Urothelium cell line (cell line): Measurements from ENCODE around the gene AFG1L.
"Not testable (repeated sequence)": the region's sequence is repeated elsewhere in the genome, so short reads cannot be mapped to it uniquely, and the experiment has no call there.

Source experiments
- DNase-seq: peaks from one replicate; pipeline ENCODE4 v3.0.0; 2011; ENCODE audit warnings: low spot score, mixed read lengths
- FAIRE-seq: peaks from 2 replicates; lab custom pipeline; 2011; peaks lifted over from hg19 to GRCh38; lab: Jason Lieb, UNC

The AFG1L gene

DNA sequence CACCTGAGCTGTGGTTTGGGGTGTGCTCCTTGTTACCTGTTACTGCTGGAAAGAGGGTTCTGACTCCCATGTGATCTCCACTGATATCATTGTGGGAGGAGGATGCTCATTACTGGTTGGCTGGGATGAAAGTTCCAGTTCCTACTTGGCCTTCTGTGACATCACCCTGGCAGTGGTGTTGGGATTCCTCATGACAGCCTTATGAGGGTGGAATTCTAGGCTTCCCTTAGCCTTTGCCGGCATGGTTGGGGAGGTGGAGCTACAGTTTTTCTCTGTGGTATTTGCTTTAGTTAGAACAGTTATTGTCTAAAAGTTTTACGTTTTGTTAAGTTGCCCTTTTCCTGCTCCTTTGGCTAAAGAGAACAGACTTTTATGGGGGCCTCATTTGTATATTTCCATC, 112.1 kb downstream of the AFG1L start:
- no peak for FAIRE-seq

DNA sequence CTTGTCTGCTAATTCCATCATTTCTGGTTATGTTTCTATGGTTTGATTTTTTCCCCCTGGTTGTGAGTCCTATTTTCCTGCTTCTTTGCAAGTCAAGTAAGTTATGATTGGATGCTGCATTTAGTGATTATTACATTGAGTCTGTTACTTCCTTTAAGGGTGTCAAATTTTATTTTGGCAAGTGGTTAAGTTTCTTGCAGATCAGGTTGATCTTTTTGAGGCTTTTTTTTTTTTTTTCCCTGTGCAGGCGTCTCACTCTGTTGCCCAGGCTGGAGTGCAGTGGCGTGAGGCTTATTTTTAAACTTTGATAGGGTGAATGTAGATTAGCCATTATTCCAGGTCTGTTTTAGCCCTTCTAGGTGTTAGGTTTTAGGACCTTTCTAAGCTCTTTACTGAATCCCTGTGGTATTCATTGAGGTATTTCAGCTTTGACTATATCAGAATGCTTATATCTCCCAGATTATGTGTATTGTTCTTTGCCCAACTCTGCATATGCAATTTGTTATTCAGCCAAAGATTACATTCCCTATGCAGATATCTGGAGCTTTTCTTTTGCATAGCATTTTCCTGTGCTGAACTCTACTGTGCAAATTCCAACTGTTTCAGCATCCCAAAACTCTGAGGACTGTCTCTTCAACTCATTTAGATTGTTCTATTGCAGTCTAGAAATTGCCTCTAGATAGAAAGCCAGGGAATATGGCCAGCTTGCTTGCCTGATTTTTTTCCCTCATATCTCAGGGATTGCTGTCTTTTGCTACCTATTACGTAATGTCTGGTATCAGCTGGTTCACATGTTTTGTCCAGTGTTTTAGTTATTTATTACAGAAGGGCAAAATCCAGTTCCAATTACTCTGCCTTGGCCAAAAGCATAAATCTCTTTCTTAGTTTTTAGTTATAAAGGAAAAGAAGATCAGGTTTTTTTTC, 113.3 kb downstream of the AFG1L start:
- no peak for DNase-seq
- no peak for FAIRE-seq

More for the DNA sequence above, 112.1 kb downstream of the AFG1L start:
- no peak for DNase-seq

DNA sequence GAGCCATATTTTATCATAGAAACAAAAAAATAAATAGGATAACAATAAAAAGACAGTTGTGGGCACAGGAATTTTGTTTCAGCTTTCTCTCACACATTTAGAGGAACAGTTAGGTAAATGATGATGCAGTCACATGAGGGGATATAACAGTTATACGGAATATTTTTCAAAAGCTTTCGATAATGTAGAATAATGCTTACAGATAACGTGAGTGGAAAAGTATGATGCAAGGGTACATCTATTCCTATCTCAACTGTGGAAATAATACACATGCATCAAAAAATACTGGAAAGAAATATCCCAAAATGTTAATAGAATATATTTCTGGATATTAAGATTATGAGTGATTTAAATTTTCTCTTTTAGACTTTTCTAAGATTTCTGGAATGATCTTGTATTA, 114.0 kb downstream of the AFG1L start:
- FAIRE-seq = no peak
- DNase-seq = no peak

DNA sequence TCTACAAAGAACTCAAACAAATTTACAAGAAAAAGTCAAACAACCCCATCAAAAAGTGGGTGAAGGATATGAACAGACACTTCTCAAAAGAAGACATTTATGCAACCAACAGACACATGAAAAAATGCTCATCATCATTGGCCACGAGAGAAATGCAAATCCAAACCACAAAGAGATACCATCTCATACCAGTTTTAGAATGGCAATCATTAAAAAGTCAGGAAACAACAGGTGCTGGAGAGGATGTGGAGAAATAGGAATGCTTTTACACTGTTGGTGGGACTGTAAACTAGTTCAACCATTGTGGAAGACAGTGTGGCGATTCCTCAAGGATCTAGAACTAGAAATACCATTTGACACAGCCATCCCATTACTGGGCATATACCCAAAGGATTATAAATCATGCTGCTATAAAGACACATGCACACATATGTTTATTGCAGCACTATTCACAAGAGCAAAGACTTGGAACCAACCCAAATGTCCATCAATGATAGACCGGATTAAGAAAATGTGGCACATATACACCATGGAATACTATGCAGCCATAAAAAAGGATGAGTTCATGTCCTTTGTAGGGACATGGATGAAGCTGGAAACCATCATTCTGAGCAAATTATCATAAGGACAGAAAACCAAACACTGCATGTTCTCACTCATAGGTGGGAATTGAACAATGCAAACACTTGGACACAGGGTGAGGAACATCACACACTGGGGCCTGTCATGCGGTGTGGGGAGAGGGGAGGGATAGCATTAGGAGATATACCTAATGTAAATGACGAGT, 121.4 kb downstream of the AFG1L start:
- not testable (repeated sequence) for FAIRE-seq, DNase-seq

DNA sequence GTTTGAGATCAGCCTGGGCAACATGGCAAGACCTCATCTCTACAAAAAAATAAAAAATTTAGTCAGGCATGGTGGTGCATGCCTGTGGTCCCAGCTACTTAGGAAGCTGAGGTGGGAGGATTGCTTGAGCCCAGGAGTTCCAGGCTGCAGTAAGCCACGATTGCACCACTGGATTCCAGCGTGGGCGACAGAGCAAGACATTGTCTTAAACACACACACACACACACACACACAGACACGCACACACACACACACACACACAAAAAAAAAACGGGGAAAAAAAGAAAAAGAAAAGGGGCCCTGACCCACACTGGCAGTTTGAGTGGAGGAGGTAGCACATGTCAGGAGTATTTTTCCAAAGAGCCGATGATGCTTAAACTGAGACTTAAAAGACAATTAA, 122.2 kb downstream of the AFG1L start:
- FAIRE-seq (no peak), DNase-seq (no peak)

DNA sequence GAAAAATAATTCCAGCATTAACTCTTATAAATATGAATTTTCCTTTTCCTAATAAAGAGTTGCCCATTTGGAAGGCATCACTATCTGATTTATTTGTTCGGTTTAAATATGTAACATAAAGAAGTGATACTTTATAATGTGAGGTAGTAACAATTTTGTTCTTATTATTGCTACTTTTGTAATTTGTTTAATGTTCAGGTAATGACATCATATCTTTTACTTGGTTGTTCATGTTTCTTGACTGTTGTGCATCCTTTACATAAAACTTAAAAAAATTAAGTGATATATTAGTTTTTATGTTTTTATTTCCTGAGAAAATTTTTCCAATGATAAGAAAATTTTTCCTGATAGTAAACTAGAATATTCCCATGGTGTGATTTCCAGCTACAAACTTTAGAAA, 124.6 kb downstream of the AFG1L start:
- FAIRE-seq (no peak), DNase-seq (no peak)

DNA sequence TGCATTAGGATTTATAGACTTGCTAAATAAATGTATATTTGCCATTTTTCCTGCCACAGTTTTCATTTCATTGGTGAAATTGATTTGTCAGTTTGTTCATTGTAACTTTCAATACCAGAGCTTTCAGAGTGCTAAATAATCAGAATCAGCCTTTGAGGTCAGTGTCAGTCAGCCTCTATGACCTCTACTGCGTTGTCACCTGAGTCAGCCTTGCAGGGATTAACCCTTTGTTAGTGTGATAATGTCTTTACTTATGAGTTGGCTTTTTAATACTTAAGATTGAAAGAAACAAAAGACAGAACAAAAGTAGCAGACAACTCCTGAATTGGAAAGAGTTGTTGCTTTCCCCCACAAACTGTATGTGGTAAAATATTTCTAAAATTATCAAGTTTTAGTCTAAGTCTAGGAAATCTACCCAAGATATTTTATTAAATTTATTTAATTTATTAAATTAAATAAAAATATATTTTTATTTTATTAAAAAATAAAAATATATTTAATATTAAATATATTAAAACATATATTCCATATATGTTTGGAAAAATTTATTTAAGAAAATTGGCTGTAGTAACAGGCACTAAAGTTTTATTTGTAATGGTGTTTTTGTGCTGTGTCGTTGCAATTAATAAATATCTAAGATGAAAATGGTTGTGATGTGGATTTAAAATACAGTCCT, 125.2 kb downstream of the AFG1L start:
- no peak for FAIRE-seq
- DNase-seq = no peak

DNA sequence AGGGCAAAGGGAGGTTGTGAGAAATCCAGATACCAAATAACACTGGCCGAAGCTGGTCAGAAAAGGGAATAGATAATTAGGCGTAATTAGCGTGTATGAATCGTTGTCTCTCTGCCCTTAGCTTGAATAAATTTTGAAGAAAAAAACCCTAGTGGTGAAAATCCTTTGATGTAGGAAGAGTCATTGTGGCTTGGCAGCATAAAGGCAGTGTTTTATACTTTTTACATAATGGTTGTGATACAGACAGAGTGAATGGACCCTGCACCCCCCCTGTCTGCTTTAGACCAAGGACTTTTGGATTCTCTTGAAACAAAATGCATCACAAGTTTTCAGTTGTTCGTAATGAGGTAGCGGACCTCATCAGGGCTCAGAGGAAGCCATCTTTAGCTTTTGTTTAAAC, 126.5 kb downstream of the AFG1L start:
- no peak for FAIRE-seq
- no peak for DNase-seq

DNA sequence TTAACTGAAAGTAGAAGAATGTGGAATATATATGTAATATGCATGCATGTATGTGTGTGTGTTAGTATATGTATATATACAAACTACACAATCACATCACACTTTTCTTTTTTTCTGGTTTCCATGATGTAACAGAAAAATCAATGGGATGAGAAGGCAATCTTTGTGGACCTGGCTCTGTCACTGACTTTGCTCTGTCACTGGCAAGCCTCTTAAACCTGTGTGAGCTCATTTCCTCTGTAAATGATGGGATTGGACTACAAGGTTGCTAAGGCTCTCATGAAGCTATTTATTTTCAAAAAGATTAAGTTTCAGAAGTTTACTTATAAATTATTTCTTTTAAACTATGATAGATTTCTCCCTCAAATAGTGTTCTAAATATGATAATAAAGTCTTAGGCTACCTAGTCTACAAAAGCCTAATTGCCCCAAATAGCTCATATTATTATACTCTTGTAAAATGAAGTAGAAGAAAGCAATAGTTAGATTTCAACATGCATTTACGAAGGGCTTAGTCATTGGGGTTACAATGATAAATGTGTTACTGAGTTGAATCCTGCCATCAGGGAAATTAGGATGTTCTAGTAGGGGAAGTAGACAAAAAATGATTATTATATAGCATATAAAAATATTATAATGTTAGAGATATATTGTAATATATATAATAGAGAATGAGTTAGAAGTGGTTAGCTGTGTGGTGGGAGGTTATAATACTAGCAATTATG, 129.3 kb downstream of the AFG1L start:
- FAIRE-seq (no peak), DNase-seq (no peak)

DNA sequence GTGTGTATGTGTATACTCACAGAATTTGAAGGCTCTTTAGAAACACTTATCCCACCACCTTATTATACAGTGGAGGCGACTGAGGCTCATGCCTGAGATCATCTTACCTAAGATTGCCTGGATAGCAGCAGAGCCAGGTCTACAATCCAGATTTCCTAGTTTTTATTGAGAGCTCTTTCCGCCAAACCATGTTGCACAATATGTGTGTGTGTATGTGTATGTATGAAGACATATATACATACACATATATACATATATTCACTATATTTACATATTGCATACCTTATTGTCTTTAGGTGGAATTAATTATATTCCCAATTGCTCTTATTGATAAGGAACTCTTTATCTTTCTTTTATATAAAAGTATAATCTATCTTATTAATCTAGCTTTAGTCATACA, 130.6 kb downstream of the AFG1L start:
- FAIRE-seq (no peak), DNase-seq (no peak)

DNA sequence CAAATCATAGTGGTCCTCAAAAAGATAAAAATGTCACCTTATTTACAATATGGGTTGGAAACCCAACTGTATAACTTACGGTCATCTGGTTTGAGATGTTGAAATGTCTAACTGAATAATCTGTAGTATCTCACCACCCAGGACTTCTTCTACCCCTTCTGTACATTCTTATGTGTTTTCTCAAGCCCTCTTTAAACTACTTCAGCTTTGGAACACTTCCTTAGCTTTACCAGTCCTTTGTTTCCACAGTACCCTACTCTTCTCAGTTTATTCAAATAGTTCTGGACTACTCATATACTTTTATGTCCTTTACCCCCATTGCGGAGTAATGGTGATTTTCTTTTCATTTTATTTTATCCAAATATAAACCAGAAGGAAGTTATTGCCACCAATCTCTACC, 137.3 kb downstream of the AFG1L start:
- DNase-seq (no peak), FAIRE-seq (no peak)

DNA sequence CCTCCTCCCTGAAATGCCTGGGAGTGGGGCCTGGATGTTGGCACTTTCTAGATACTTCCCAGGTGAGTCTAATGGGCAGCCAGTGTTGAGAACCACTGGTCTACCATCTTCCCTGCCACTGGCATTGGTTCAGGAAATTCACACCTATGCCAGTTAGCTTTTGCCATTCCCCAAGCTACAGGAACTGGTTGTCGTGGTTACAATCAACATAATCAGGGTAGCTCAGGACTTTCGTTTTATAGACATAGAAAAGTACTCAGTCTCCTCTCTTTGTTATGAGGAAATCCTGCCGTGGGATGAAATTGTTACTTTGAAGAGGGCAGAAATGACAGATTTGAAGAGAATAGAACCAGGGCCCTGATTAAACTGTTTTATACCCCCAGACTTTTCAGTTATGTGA, 137.9 kb downstream of the AFG1L start:
- FAIRE-seq = no peak
- DNase-seq = no peak

DNA sequence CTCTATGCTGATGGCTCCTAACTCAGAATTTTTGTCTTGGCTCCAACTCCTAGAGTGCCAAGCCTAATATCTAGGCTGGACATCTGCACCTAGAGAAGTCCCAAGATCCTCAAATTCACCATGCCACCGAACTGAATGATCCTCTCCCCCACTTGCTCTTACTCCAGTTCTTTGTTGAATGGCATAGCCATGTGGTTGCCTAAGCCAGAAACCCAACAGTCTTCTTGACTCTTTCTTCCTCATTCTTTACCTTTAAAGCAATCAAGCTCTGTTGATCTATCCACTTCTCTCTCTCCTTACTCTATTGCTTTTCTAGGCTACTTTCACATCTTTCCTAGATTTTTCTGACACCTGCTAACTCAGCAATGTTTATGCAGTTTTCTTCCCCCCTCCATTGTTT, 139.4 kb downstream of the AFG1L start:
- FAIRE-seq (no peak), DNase-seq (no peak)

DNA sequence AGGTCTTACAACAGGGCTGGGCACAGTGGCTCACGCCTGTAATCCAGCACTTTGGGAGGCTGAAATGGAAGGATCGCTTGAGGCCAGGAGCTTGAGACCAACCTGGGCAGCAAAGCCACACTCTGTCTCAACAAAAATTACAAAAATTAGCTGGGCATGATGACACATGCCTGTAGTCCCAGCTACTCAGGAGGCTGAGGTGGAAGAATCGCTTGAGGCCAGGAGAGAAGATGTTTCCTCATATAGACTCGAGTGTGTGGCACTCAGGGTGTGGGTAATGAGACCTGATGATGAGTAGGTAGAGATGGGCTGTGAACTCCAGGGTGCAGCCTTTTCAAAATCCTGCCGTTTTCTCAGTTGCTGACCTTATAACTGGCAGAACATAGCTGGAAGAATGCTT, 140.5 kb downstream of the AFG1L start:
- DNase-seq = no peak
- FAIRE-seq = no peak

DNA sequence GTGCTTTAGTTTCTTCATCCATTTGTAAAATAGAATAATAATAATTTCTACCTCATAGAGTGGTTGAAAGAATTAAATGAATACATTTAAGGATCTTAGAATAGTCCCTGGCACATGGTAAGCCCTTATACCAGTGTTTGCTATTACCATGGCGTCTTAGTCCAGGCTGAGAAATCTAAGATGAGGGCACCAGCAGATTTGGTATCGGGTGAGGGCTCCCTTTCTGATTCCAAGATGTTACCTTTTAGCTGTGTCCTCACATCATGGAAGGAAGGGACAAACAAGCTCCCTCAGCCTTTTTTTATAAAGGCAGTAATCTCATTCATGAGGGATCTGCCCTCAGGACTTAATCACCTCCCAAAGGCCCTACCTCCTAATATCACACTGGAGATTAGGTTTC, 141.9 kb downstream of the AFG1L start:
- DNase-seq (no peak), FAIRE-seq (no peak)

DNA sequence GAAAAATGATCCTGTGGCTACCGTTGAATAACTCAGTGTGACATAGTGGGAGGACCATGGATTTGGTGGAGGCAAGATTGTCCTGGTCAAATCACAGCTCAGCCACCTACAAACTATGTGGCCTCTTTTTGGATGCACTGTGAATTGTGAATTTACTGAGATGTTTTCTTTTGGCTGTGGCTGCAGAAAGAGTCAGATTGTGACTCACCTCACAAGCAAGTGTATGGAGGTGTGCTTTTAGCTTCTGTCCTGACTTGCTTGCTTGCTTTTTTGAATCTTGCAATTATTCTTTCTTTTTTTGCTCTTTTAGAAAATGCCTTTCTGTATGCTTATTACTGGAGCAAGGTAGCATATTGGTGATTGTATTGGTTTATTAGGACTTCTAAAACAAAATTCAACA, 143.0 kb downstream of the AFG1L start:
- no peak for DNase-seq

DNA sequence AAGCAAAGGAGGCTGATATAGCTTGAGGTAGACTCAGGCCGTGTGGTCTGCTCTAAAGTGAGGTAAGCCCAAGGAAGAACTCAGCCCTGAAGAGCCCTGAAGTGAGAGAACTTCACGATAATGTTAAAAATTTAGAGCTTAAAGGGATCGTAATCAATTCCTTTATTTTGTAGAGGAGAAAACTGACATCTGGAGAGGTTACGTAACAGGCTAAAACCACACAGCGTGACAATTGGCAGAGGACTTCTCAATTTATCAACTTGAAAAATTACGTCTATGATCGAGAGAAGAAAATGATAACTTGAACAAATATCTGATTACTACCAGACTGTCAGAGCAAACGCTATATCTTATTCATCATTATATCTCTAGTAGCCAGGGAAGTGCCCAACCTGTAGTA, 144.1 kb downstream of the AFG1L start:
- no peak for DNase-seq

More for the DNA sequence above, 143.0 kb downstream of the AFG1L start:
- no peak for FAIRE-seq

DNA sequence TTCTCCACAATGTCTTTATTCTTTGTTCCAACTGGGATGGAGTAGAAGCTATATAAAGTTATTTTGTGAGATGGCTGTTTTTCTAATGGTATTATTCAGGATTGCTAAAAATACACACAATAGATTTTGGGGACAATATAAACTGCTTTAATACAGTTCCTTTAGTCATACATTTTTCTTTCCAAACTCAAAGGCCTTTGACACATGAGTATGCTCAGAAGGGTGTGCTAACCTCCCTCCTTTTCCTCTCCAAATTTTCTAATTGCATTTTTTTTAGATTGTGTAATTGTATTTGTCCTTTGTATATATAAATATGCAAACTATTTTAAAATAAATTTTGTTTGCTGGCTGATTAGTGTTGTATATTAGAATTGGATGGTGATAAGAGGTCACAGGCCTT, 146.3 kb downstream of the AFG1L start:
- FAIRE-seq (no peak), DNase-seq (no peak)

More for the DNA sequence above, 144.1 kb downstream of the AFG1L start:
- FAIRE-seq = no peak

DNA sequence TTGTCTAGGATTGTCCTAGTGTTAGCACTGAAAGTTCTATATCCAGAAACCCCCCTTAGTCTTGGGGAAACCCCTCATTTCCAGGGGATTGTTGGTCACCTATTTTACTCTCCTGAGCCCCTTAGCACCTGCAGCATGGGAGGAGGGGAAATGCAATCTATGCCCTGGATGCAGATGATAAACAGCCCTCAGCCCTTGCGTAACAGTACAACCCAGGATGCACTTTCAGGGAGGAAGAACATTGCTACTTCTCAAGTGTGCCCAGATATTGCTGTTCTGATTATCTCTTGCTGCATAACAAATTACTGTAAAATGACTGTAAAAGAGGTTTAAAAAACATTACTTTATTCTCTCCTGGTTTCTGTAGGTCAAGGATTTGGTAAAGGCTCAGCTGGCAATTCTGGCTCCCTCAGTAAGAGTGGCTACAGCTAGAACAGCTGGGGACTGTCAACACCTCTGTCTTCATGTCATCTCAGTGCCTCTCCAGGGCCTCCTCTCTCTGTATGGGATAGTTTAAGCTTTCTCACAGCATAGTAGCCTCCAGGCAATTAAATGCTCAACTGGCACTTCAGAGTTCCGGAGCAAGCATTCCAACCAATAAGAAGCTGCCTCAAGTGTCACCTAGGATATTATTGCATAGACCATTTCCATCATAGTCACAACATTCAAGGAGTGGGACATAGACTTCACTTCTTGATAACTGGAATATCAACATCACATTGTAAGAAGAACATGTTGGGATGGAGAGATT, 148.1 kb downstream of the AFG1L start:
- DNase-seq (no peak), FAIRE-seq (no peak)

DNA sequence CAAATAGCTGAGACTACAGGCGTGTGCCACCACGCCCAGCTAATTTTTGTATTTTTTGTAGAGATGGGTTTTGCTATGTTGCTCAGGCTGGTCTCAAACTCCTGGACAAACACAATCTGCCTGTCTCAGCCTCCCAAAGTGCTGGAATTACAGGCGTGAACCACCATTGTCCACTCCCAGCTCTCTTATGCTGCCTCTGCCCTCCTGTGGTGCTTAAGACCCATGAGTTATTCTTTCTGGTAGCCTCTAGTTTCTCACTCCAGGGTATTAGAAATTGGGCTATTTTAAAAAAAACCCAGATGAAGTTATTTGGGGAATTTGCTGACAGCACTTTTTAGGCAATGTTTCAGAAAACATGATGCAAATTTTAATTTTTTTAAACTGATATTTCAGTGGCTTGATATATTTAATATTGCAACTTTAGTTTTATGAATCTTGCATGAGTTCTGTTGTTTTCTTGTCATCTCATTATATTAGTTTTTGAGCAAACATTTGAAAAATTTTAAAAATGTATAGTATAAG, 151.8 kb downstream of the AFG1L start:
- FAIRE-seq = no peak
- no peak for DNase-seq
